ENCODE measurements around the gene TSSK2. TPM values are rescaled to one million over a fixed set of nuclear protein-coding genes. Genes with fewer than 3 reads are reported as not detected.
"Not testable (repeated sequence)": the region's sequence is repeated elsewhere in the genome, so short reads cannot be mapped to it uniquely, and the experiment has no call there.

Gene TSSK2
- total RNA-seq (under 1 TPM; 0.20 to 0.29 TPM), total RNA-seq (0 reads per million in 2 donors)

GRCh38 chr22:19130959-19131684 is at the start of gene TSSK2:
TSSK2 (plus strand) TSS chr22:19131308; CDS start chr22:19131400, 92 bp downstream.
- peaks cover 6% of the 10 kb centered on the region for H3K36me3 Mint-ChIP-seq (ENCODE audit: low read depth)
- no peak for ATAC-seq
- no peaks in the 10 kb centered on the region for H3K27me3 Mint-ChIP-seq
- no peak for DNase-seq
- H3K27ac Mint-ChIP-seq, result no peak within 1 kb of the TSS
- H3K4me3 Mint-ChIP-seq, result no peak within 1 kb of the TSS
- H3K9me3 ChIP-seq (ENCODE audit: control insufficient read depth, low read length, poor library complexity, severe bottlenecking), result no peaks in the 10 kb centered on the region
- H3K4me1 Mint-ChIP-seq, result peaks cover 8% of the 10 kb centered on the region

DNA sequence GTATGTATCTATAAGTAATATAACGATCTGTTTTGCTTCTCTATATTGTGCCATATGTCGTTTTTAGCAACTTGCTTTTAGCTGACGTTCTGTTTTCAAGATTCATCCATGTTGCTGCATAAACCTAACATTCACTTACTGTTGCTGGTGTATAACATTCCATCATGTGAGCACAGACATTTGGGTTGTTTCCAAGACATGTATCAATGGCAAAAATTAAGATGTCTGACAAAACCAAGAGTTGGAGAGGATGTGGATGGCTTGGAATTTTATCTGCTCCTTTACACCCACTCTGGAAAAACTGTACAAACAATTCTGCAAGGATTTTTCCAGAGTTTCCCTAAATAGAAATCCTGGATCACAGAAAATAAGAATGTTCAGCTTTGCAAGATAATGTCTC is 49.8 kb upstream of the TSSK2 start:
- H3K9me3 ChIP-seq (ENCODE audit: control insufficient read depth, low read length, poor library complexity, severe bottlenecking), result no peaks in the 10 kb centered on the region
- Mint-ChIP-seq H3K36me3 (ENCODE audit: low read depth) (peaks cover 3% of the 10 kb centered on the region), H3K4me1 (peaks cover 8% of the 10 kb centered on the region), H3K4me3 (no peak overlapping the region), H3K27me3 (no peaks in the 10 kb centered on the region), H3K27ac (peak overlapping the region; percentile 39)
- ATAC-seq, result no peak
- no peak for DNase-seq

DNA sequence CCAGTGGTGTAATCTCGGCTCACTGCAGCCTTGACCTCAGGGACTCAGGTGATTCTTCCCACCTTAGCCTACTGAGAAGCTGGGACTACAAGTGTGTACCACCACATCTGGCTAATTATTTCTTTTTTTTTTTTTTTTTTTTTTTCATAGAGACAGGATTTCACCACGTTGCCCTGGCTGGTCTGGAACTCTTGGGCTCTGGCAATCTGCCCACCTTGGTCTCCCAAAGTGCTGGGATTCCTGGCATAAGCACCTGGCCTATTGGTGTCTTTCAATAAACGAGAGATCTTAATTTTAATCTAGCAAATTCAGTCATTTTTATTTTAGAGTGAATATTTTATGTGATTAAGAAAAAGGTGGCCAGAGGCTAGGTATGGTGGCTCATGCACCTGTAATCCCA is 49.0 kb upstream of the TSSK2 start:
- H3K9me3 ChIP-seq (ENCODE audit: control insufficient read depth, low read length, poor library complexity, severe bottlenecking), result no peaks in the 10 kb centered on the region
- DNase-seq (no peak), ATAC-seq (no peak)
- Mint-ChIP-seq H3K36me3 (ENCODE audit: low read depth) (peaks cover 3% of the 10 kb centered on the region), H3K27me3 (no peaks in the 10 kb centered on the region), H3K4me3 (no peak overlapping the region), H3K4me1 (peaks cover 13% of the 10 kb centered on the region), H3K27ac (peak overlapping the region; percentile 39)

DNA sequence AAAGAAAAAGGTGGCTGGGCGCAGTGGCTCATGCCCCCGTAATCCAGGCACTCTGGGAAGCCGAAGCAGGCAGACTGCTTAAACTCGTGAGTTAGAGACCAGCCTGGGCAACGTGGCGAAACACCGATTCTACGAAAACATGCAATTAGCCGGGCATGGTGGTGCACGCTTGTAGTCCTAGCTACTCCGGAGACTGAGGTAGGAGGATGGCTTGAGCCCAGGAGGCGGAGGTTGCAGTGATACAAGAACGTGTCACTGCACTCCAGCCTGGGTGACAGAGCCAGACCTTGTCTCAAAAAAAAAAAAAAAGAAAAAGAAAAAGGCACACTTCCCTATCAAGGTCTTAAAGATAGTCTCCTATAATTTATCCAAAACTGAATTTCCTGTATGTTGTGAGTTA is 48.3 kb upstream of the TSSK2 start:
- Mint-ChIP-seq H3K27ac (no peak overlapping the region), H3K27me3 (no peaks in the 10 kb centered on the region), H3K4me3 (no peak overlapping the region), H3K4me1 (peaks cover 13% of the 10 kb centered on the region), H3K36me3 (ENCODE audit: low read depth) (peaks cover 3% of the 10 kb centered on the region)
- ATAC-seq, result no peak
- no peaks in the 10 kb centered on the region for H3K9me3 ChIP-seq (ENCODE audit: control insufficient read depth, low read length, poor library complexity, severe bottlenecking)
- no peak for DNase-seq

DNA sequence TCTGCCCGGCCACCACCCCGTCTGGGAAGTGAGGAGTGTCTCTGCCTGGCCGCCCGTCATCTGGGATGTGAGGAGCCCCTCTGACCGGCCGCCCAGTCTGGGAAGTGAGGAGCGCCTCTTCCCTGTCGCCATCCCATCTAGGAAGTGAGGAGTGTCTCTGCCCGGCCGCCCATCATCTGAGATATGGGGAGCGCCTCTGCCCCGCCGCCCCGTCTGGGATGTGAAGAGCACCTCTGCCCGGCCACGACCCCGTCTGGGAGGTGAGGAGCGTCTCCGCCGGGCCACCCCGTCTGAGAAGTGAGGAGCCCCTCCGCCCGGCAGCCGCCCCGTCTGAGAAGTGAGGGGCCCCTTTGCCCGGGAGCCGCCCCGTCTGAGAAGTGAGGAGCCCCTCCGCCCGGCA is 47.0 kb upstream of the TSSK2 start:
- not testable (repeated sequence) for H3K27ac Mint-ChIP-seq; H3K4me3 Mint-ChIP-seq; H3K36me3 Mint-ChIP-seq (ENCODE audit: low read depth); H3K27me3 Mint-ChIP-seq; ATAC-seq; H3K9me3 ChIP-seq (ENCODE audit: control insufficient read depth, low read length, poor library complexity, severe bottlenecking); DNase-seq
- H3K4me1 Mint-ChIP-seq, result peaks cover 14% of the 10 kb centered on the region

DNA sequence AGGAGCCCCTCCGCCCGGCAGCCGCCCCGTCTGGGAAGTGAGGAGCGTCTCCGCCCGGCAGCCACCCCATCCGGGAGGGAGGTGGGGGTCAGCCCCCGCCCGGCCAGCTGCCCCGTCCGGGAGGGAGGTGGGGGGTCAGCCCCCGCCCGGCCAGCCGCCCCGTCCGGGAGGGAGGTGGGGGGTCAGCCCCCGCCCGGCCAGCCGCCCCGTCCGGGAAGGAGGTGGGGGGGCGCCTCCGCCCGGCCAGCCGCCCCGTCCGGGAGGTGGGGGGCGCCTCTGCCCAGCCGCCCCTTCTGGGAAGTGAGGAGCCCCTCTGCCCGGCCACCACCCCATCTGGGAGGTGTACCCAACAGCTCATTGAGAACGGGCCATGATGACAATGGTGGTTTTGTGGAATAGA is 46.5 kb upstream of the TSSK2 start:
- ATAC-seq; H3K27me3 Mint-ChIP-seq; H3K9me3 ChIP-seq (ENCODE audit: control insufficient read depth, low read length, poor library complexity, severe bottlenecking); H3K4me3 Mint-ChIP-seq; H3K27ac Mint-ChIP-seq; H3K36me3 Mint-ChIP-seq (ENCODE audit: low read depth); DNase-seq: not testable (repeated sequence)
- H3K4me1 Mint-ChIP-seq, result peaks cover 14% of the 10 kb centered on the region

DNA sequence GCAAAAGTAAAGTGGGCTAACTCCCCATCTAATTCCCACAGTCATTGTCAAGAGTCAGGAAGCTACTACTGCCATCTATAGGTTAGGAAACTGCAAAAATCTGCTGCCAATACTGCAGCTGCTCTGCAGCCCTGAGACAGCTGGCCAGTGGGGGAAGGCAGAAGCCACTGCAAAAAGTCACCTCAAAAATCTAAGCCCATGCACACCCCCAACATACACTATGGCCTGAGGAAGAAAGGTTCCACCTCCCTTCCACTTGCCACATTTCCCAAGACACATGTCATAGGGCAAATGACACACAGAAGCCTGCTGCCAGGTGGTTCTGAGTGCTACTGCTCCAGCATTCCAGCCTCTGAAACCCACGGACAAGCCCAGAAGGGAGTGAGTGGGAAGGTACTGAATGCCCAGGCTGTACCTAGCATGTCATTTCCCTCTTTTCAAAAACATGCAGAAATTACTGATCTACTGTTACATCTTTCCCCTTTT is 45.8 kb upstream of the TSSK2 start:
- Mint-ChIP-seq H3K27me3 (no peaks in the 10 kb centered on the region), H3K4me3 (no peak overlapping the region), H3K36me3 (ENCODE audit: low read depth) (peaks cover 3% of the 10 kb centered on the region), H3K27ac (no peak overlapping the region), H3K4me1 (peaks cover 15% of the 10 kb centered on the region)
- H3K9me3 ChIP-seq (ENCODE audit: control insufficient read depth, low read length, poor library complexity, severe bottlenecking), result no peaks in the 10 kb centered on the region
- DNase-seq (no peak), ATAC-seq (no peak)

DNA sequence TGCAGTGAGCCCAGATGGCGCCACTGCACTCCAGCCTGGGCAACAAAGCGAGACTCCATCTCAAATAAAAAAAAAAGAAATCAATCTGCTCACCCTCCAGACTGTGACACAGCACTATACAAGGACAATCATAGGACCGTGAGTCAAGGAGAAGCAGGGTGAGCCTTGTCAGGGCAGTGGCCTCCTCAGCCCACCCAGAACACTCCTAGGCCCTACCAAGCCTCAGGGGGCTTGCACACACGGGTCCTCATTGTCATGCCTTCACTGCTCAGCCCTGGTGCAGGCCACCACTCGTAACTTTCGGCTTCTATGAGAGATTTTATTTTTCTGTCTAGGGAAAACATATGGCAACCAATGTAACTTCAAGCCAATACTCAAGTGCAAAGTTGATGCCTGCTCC is 44.7 kb upstream of the TSSK2 start:
- H3K9me3 ChIP-seq (ENCODE audit: control insufficient read depth, low read length, poor library complexity, severe bottlenecking), result no peaks in the 10 kb centered on the region
- no peak overlapping the region for H3K27ac Mint-ChIP-seq
- no peak for DNase-seq
- no peak overlapping the region for H3K4me3 Mint-ChIP-seq
- H3K4me1 Mint-ChIP-seq, result peaks cover 17% of the 10 kb centered on the region
- no peaks in the 10 kb centered on the region for H3K27me3 Mint-ChIP-seq
- no peaks in the 10 kb centered on the region for H3K36me3 Mint-ChIP-seq (ENCODE audit: low read depth)
- ATAC-seq, result no peak

GRCh38 chr22:19086896-19087295 is 44.2 kb upstream of the TSSK2 start:
- Mint-ChIP-seq H3K36me3 (ENCODE audit: low read depth) (peaks cover 2% of the 10 kb centered on the region), H3K4me1 (peaks cover 21% of the 10 kb centered on the region), H3K27me3 (no peaks in the 10 kb centered on the region), H3K4me3 (no peak overlapping the region), H3K27ac (no peak overlapping the region)
- DNase-seq (no peak), ATAC-seq (no peak)
- H3K9me3 ChIP-seq (ENCODE audit: control insufficient read depth, low read length, poor library complexity, severe bottlenecking), result no peaks in the 10 kb centered on the region

GRCh38 chr22:19088866-19089595 is 42.1 kb upstream of the TSSK2 start:
- no peak overlapping the region for H3K27ac Mint-ChIP-seq
- no peak for DNase-seq
- H3K27me3 Mint-ChIP-seq, result no peaks in the 10 kb centered on the region
- H3K9me3 ChIP-seq (ENCODE audit: control insufficient read depth, low read length, poor library complexity, severe bottlenecking), result no peaks in the 10 kb centered on the region
- no peak overlapping the region for H3K4me3 Mint-ChIP-seq
- H3K36me3 Mint-ChIP-seq (ENCODE audit: low read depth), result peaks cover 2% of the 10 kb centered on the region
- no peak for ATAC-seq
- H3K4me1 Mint-ChIP-seq, result peaks cover 24% of the 10 kb centered on the region

- H3K27me3 Mint-ChIP-seq, result no peaks in the 10 kb centered on the region
- no peak overlapping the region for H3K27ac Mint-ChIP-seq
- H3K9me3 ChIP-seq (ENCODE audit: control insufficient read depth, low read length, poor library complexity, severe bottlenecking), result no peaks in the 10 kb centered on the region
- H3K4me3 Mint-ChIP-seq, result no peak overlapping the region
- peaks cover 2% of the 10 kb centered on the region for H3K36me3 Mint-ChIP-seq (ENCODE audit: low read depth)
- DNase-seq, result no peak
- H3K4me1 Mint-ChIP-seq, result peaks cover 24% of the 10 kb centered on the region
- no peak for ATAC-seq
Measured at GRCh38 chr22:19090183-19090582, 40.9 kb upstream of the TSSK2 start.

GRCh38 chr22:19090586-19091127 is 40.5 kb upstream of the TSSK2 start:
- no peak overlapping the region for H3K27ac Mint-ChIP-seq
- peaks cover 2% of the 10 kb centered on the region for H3K36me3 Mint-ChIP-seq (ENCODE audit: low read depth)
- no peaks in the 10 kb centered on the region for H3K27me3 Mint-ChIP-seq
- H3K4me1 Mint-ChIP-seq, result peaks cover 22% of the 10 kb centered on the region
- ATAC-seq, result no peak
- no peak overlapping the region for H3K4me3 Mint-ChIP-seq
- no peak for DNase-seq
- no peaks in the 10 kb centered on the region for H3K9me3 ChIP-seq (ENCODE audit: control insufficient read depth, low read length, poor library complexity, severe bottlenecking)

- H3K27me3 Mint-ChIP-seq, result no peaks in the 10 kb centered on the region
- peak overlapping the region; percentile 74 for H3K27ac Mint-ChIP-seq
- DNase-seq (no peak), ATAC-seq (no peak)
- H3K9me3 ChIP-seq (ENCODE audit: control insufficient read depth, low read length, poor library complexity, severe bottlenecking), result no peaks in the 10 kb centered on the region
- H3K4me1 Mint-ChIP-seq, result peaks cover 27% of the 10 kb centered on the region
- H3K36me3 Mint-ChIP-seq (ENCODE audit: low read depth), result peaks cover 2% of the 10 kb centered on the region
- H3K4me3 Mint-ChIP-seq, result no peak overlapping the region
Measured at GRCh38 chr22:19092725-19093124, 38.4 kb upstream of the TSSK2 start.

Measured in T-helper 17 cell (primary cell).